AG04450 (cell line): ENCODE data around the gene CHRNA7. TPM values are rescaled to one million over a fixed set of nuclear protein-coding genes. Genes with fewer than 3 reads are reported as not detected.

Source experiments
- CTCF ChIA-PET: fragments of 300-600, 350-600 bp; formaldehyde crosslinking; extraction: SDS; loops from one replicate; lab custom pipeline; 2022; ENCODE audit warnings: antibody characterized with exemption, inconsistent platforms; lab: Charles Lee
- POLR2A ChIA-PET: fragments of 350-600 bp; formaldehyde crosslinking; extraction: SDS; loops from one replicate; lab custom pipeline; 2021; ENCODE audit warnings: antibody characterized with exemption, inconsistent platforms; lab: Yijun Ruan, JAX
- DNase-seq: peaks from one replicate; pipeline ENCODE4 v3.0.0-alpha.2; 2011; ENCODE audit warnings: low read depth, low spot score
- H3K27ac ChIP-seq: one replicate; pipeline ENCODE4 v1.5.1; 2012; ENCODE audit warnings: low read depth, low read length, control low read depth
- H3K27me3 ChIP-seq: one replicate; pipeline ENCODE4 v1.6.0; 2012; ENCODE audit warnings: low read length; ENCODE audit not compliant: control insufficient read depth, insufficient read depth
- H3K4me3 ChIP-seq: 2 replicates; pipeline ENCODE4 v1.5.1; 2011; ENCODE audit warnings: mild to moderate bottlenecking, low read depth, low read length, control low read depth
- H3K9me3 ChIP-seq: 2 replicates; pipeline ENCODE4 v1.5.1; 2012; ENCODE audit warnings: low read length; ENCODE audit not compliant: control insufficient read depth, insufficient read depth
- polyA plus RNA-seq: library from polyadenylated mRNA; depleted of rRNA; stranded (reverse); fragments of >200 nt; gene quantifications from 2 replicates; pipeline ENCODE4 v1.2.3, GENCODE V29; 2011
- TF ChIP-seq, protein P1 (sequence below): IDR thresholded peaks from 2 replicates; pipeline ENCODE4 v1.5.1; 2011; ENCODE audit warnings: low read depth, low read length, control low read depth, inconsistent platforms

The CHRNA7 gene
- polyA plus RNA-seq, 1 experiment, result 0.27 TPM

DNA sequence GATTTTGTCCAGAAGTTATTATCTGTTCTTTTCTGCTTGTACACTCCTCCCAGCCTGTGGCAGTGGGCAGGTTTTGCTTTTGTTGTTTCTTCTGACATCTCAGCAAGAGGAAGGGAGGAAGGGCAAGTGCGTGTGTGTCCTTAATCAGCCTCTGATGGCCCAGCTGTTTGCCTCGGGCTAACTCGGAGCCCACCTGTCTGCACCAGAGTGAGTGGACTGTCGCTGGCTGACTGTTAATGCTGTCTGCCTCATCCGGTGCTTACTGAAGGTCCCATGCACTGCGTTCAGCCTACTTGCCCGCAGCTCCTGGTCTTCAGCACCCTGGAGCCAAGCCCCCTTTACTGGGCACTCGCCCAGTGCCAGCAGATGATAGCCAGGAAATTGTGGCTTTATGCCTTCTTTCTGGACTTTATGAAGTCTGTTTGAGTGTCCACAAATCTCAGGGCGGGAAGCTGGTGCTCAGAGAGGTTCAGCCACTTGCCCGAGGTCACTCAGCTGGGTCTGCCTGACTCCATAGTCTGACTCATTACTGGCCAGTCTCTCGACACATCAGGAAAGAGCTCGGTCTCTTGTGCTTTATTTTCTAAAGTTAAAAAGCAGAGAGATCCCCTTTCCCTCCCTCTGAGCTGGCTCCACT, 89.5 kb downstream of the CHRNA7 start:
- TF ChIP-seq, protein P1, sequence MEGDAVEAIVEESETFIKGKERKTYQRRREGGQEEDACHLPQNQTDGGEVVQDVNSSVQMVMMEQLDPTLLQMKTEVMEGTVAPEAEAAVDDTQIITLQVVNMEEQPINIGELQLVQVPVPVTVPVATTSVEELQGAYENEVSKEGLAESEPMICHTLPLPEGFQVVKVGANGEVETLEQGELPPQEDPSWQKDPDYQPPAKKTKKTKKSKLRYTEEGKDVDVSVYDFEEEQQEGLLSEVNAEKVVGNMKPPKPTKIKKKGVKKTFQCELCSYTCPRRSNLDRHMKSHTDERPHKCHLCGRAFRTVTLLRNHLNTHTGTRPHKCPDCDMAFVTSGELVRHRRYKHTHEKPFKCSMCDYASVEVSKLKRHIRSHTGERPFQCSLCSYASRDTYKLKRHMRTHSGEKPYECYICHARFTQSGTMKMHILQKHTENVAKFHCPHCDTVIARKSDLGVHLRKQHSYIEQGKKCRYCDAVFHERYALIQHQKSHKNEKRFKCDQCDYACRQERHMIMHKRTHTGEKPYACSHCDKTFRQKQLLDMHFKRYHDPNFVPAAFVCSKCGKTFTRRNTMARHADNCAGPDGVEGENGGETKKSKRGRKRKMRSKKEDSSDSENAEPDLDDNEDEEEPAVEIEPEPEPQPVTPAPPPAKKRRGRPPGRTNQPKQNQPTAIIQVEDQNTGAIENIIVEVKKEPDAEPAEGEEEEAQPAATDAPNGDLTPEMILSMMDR, result no peak
- H3K27me3 ChIP-seq, result no peaks in the 10 kb centered on the region
- ChIA-PET POLR2A (no interaction called here), CTCF (no interaction called here)
- H3K27ac ChIP-seq, result no peak overlapping the region
- H3K4me3 ChIP-seq, result no peak overlapping the region
- DNase-seq, result no peak
- H3K9me3 ChIP-seq, result no peaks in the 10 kb centered on the region

DNA sequence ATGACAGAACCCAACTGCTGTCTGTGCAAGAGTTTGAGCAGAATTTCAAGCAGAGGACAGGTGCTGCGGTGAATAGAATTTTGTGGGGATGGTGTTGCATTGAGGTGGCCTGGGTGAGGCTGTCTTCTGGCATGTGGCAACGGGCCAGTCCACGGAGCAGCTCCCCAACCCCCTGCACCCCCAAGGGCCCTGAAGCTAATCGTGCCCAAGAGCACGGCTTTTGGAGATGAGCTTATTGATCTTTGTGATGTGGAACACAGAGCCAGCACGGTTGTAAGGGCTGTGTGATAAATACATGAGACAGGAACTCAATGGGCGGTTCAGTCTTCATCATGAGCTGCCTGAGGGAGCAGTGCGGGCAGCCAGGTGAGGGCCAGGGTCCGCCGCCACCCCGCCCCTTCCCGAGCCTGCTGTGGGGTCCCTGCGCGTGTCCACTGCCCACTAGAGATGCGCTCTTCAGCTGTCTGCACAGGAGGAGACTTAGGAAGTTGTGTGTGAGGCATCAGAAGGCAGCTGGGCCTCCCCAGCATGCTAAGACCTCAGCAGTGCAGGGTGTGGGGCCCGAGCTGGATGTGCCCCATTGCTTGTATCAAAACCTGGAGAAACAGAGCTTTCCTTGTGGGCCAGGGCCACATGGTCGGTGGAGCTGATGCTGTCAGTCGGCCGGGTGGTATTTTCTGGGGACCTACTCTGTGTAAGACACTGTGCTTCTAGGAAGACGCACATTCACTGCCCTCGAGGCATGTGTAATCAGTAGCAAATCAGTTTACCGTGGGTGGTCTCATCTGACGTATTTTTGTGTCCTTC, 90.5 kb downstream of the CHRNA7 start:
- no peak for DNase-seq
- H3K27ac ChIP-seq, result no peak overlapping the region
- CTCF ChIA-PET, result no interaction called here
- H3K9me3 ChIP-seq, result no peaks in the 10 kb centered on the region
- H3K4me3 ChIP-seq, result no peak overlapping the region
- H3K27me3 ChIP-seq, result no peaks in the 10 kb centered on the region
- TF ChIP-seq, protein P1, result no peak
- POLR2A ChIA-PET, result no interaction called here

DNA sequence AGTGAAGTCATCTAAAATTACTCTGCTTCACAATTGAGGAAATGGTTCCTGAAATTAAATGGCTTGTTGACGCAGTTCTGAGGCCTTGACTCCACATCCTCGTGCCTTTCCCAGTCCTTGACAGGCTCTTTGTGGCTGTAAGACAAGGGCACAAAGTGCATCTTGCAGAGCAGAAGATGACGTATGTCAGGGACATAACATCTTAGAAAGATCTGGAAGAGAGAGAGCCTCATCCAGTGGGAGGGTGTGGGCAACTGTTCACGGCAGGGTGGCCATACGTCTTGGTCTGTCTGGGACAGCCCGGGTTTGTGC, 91.0 kb downstream of the CHRNA7 start:
- H3K27ac ChIP-seq, result no peak overlapping the region
- H3K27me3 ChIP-seq, result no peaks in the 10 kb centered on the region
- H3K9me3 ChIP-seq, result no peaks in the 10 kb centered on the region
- ChIA-PET POLR2A (no interaction called here), CTCF (no interaction called here)
- H3K4me3 ChIP-seq, result no peak overlapping the region
- TF ChIP-seq, protein P1, result no peak
- no peak for DNase-seq

DNA sequence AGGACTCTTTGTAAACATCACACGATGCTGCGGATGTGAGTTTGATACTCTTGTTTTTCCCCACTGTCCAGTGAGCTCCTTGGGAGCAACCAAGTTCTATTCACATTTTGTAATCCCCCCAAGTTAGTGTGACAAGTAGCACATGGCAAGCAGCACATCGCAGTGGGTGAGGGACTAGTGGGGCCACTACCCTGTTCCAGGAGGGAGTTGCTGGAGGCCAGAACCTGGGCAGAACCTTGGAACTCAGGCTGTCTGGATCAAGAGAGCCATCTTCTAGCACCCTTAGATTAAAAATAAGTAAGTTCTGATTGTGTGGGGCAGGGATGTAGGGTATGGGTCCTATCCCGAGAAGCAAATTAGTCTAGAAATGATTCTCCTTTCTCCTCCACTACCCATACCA, 91.7 kb downstream of the CHRNA7 start:
- Histone ChIP-seq H3K27ac (no peak overlapping the region), H3K4me3 (no peak overlapping the region), H3K9me3 (no peaks in the 10 kb centered on the region), H3K27me3 (no peaks in the 10 kb centered on the region)
- ChIA-PET POLR2A (no interaction called here), CTCF (no interaction called here)
- TF ChIP-seq, protein P1, result no peak
- DNase-seq, result no peak

DNA sequence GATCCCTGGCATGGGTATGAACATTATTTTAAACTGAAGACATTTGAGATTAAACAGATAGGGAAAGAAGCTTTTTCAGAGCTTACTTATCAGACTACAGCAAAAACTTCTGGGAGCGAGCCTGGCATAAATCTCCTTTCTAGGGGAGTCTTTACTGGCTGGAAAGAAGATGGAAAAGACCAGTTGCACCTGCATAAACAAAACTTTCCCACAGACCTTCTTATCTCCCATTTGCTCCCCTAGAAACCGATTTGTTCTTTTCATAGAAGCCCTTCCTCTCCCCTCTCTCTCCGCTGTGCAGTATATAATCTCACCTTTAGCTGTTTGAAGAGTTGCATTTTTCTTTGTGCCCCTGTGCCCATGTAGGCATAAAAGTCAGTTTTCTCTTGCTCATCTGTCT, 93.2 kb downstream of the CHRNA7 start:
- CTCF ChIA-PET, result no interaction called here
- POLR2A ChIA-PET, result no interaction called here
- H3K9me3 ChIP-seq, result no peaks in the 10 kb centered on the region

More for the DNA sequence above, 93.2 kb downstream of the CHRNA7 start:
- TF ChIP-seq, protein P1, result no peak
- Histone ChIP-seq H3K27ac (no peak overlapping the region), H3K27me3 (no peaks in the 10 kb centered on the region), H3K4me3 (no peak overlapping the region)
- DNase-seq, result no peak
